GM23338 (cell line): ENCODE data around the gene PITPNC1. TPM values are rescaled to one million over a fixed set of nuclear protein-coding genes. Genes with fewer than 3 reads are reported as not detected.

ENCODE experiments used
- ATAC-seq: fragments of 200-7000 bp; cut with Tn5 transposase; 3 replicates; pipeline ENCODE4 v1.9.1; 2020
- DNase-seq: peaks from one replicate; pipeline ENCODE4 v3.0.0-alpha.2; 2015; ENCODE audit warnings: low spot score
- H2AFZ ChIP-seq: fragments of 200-600 bp; sonication (generic); 2 replicates; pipeline ENCODE4 v1.8.0; 2016; ENCODE audit warnings: antibody characterized with exemption, mild to moderate bottlenecking, moderate library complexity
- H3F3A ChIP-seq: fragments of 200-600 bp; sonication (generic); replicated peaks from 2 replicates; pipeline ENCODE4 v1.8.0; 2017; ENCODE audit warnings: antibody characterized with exemption, mixed run types, low read depth
- H3K27ac ChIP-seq: fragments of 200-600 bp; sonication (generic); 2 replicates; pipeline ENCODE4 v1.6.1; 2016; ENCODE audit warnings: low read depth
- H3K27me3 ChIP-seq: fragments of 200-600 bp; sonication (generic); 2 replicates; pipeline ENCODE4 v1.8.0; 2016; ENCODE audit warnings: mild to moderate bottlenecking, mixed run types, moderate library complexity; ENCODE audit not compliant: insufficient read depth
- H3K36me3 ChIP-seq: fragments of 200-600 bp; sonication (generic); 2 replicates; pipeline ENCODE4 v1.8.0; 2016; ENCODE audit warnings: mild to moderate bottlenecking; ENCODE audit not compliant: insufficient read depth
- H3K4me1 ChIP-seq: fragments of 200-600 bp; sonication (generic); 2 replicates; pipeline ENCODE4 v1.8.0; 2016; ENCODE audit warnings: mild to moderate bottlenecking, moderate library complexity; ENCODE audit not compliant: insufficient read depth
- H3K4me2 ChIP-seq: fragments of 200-600 bp; sonication (generic); 2 replicates; pipeline ENCODE4 v1.7.1; 2017; ENCODE audit warnings: mixed run types
- H3K4me3 ChIP-seq: fragments of 200-600 bp; sonication (generic); 2 replicates; pipeline ENCODE4 v1.6.1; 2016; ENCODE audit warnings: mixed run types
- H3K79me2 ChIP-seq: fragments of 200-600 bp; sonication (generic); replicated peaks from 2 replicates; pipeline ENCODE4 v1.8.0; 2017; ENCODE audit warnings: mild to moderate bottlenecking; ENCODE audit not compliant: insufficient read depth
- H3K9me2 ChIP-seq: fragments of 200-600 bp; sonication (generic); 2 replicates; pipeline ENCODE4 v1.8.0; 2017; ENCODE audit not compliant: insufficient read depth
- H4K20me1 ChIP-seq: fragments of 200-600 bp; sonication (generic); replicated peaks from 2 replicates; pipeline ENCODE4 v1.8.0; 2017; ENCODE audit warnings: mild to moderate bottlenecking; ENCODE audit not compliant: insufficient read depth
- H3K27ac Mint-ChIP-seq: 2 replicates; pipeline ENCODE4 v1.8.0; 2020; ENCODE audit warnings: inconsistent platforms, mild to moderate bottlenecking, moderate library complexity, mixed read lengths
- H3K27me3 Mint-ChIP-seq: 3 replicates; pipeline ENCODE4 v1.8.0; 2022; ENCODE audit warnings: low read depth, mild to moderate bottlenecking, moderate library complexity, mixed read lengths, inconsistent platforms; ENCODE audit not compliant: insufficient read depth, poor library complexity
- H3K36me3 Mint-ChIP-seq: 3 replicates; pipeline ENCODE4 v1.8.0; 2021; ENCODE audit warnings: low read depth, mild to moderate bottlenecking, inconsistent platforms, moderate library complexity, mixed read lengths
- H3K4me1 Mint-ChIP-seq: 3 replicates; pipeline ENCODE4 v1.8.0; 2020; ENCODE audit warnings: mild to moderate bottlenecking, inconsistent platforms, mixed read lengths
- H3K4me3 Mint-ChIP-seq: 3 replicates; pipeline ENCODE4 v1.8.0; 2021; ENCODE audit warnings: moderate library complexity, mild to moderate bottlenecking, inconsistent platforms, mixed read lengths
- H3K9me3 Mint-ChIP-seq: 3 replicates; pipeline ENCODE4 v1.8.0; 2020; ENCODE audit warnings: moderate library complexity, mild to moderate bottlenecking, inconsistent platforms, mixed read lengths
- ETS1 ChIP-seq: IDR thresholded peaks from 2 replicates; pipeline ENCODE4 v1.6.1; 2016; ENCODE audit warnings: antibody characterized with exemption
- NANOG ChIP-seq: IDR thresholded peaks from 2 replicates; pipeline ENCODE4 v1.6.1; 2016; ENCODE audit warnings: antibody characterized with exemption, borderline replicate concordance
- ZNF462 ChIP-seq: fragments of 250-450 bp; sonication (Bioruptor Pico); IDR thresholded peaks from 2 replicates; pipeline ENCODE4 v1.5.0; 2020; ENCODE audit warnings: mild to moderate bottlenecking, moderate library complexity
- polyA plus RNA-seq: library from polyadenylated mRNA; unstranded; fragments of >200 nt; fragmentation: Nextera tagmentation; extraction: Ambion mirVana; gene quantifications from 2 replicates; pipeline ENCODE4 v1.2.1, GENCODE V29; 2016
- total RNA-seq: library from RNA; depleted of rRNA; stranded (reverse); fragments of >200 nt; shearing (Covaris generic); gene quantifications from 2 replicates; pipeline ENCODE4 v1.2.3, GENCODE V29; 2014

The PITPNC1 gene
- total and polyA plus RNA-seq, 2 experiments from 2014 or later = 23.0 to 32.6 TPM

GRCh38 chr17:67525239-67526135 is 148.4 kb downstream of the PITPNC1 start:
- Mint-ChIP-seq H3K4me3 (no peak overlapping the region), H3K27me3 (peaks cover 9% of the 10 kb centered on the region), H3K4me1 (peaks cover 53% of the 10 kb centered on the region), H3K36me3 (no peaks in the 10 kb centered on the region), H3K9me3 (no peaks in the 10 kb centered on the region), H3K27ac (no peak overlapping the region)
- TF ChIP-seq ZNF462 (CRISPR knock-in tag) (no peak), NANOG (no peak), ETS1 (no peak)
- peak overlapping the region; percentile 74; the same call in 1 of the 2 replicates for H3K27ac ChIP-seq
- H3K79me2 ChIP-seq = peaks cover 77% of the 10 kb centered on the region
- H3F3A ChIP-seq = peaks cover 15% of the 10 kb centered on the region
- no peak for DNase-seq
- H2AFZ ChIP-seq = no peak overlapping the region
- no peaks in the 10 kb centered on the region for H3K36me3 ChIP-seq
- 0 out of 2 replicates have a peak, but pooled peaks cover 5% of the 10 kb centered on the region for H4K20me1 ChIP-seq
- H3K4me3 ChIP-seq = no peak overlapping the region
- no peaks in the 10 kb centered on the region for H3K9me2 ChIP-seq
- H3K4me2 ChIP-seq = no peak overlapping the region
- no peak for ATAC-seq
- H3K4me1 ChIP-seq = peaks cover 50% of the 10 kb centered on the region
- no peaks in the 10 kb centered on the region for H3K27me3 ChIP-seq
